NCI-H1417 treated with DMSO at 0.1 percent for 48 hours (cell line): ENCODE results near the gene BRAT1.

Experiments used
- DNase-seq: peaks from one replicate; lab custom pipeline; 2025; lab: John Stamatoyannopoulos, UW

The BRAT1 gene

GRCh38 chr7:2523461-2523936 is 31.8 kb downstream of the BRAT1 start:
- DNase-seq, result peak; percentile 65

DNA sequence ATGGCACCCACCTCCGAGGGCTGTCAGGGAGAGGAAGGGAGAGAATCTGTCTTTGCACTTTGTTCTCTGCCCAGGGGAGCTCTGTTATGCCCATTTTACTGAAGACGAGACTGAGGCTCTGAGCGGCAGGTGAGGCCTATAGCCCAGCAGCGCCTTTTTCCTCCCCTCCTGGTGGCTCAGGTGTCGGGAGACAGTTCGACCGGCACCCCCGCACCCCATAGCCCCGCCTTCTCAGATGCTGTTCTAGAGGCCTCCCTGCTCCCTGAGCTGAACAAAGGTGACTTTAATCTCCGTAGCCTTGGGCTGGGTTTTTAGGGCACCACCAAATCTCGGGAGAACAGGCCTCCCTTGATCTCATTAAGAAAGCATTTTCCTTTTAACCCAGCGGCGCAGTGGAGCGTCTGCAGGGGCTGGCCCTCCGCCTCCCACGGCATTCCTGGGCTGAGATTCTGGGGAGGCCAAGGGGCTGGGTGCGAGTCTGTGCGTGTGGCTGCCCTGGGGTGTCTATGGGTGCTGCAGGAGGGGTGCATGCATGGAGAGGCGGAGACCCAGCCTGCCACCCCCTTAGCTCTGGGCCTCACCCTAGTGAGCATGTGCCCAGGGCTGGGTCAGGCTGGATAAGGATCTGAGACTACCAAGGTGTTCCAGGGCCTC is 32.4 kb downstream of the BRAT1 start:
- DNase-seq, result no peak

- DNase-seq, result no peak
Measured at GRCh38 chr7:2521952-2522591, 33.3 kb downstream of the BRAT1 start.

DNA sequence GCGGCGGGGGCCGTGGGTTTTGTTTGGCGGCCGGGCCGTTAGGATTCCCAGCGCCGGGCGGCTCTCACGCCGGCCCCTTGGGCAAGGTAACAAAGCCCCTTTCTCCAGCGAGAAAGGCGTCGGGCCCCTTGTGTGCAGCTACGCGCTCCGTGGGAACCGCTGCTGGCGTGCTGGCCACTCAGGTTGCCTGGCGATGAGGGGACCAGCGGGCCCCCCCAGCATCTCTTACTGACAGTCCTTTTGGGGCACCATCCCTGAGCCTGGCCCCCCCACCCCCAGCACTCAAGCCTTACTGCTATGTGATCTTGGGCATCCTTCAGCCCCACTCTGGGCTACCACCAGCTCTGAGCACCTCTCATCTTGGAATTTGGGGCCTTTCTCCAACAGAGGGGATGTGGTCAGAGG is 34.0 kb downstream of the BRAT1 start:
- DNase-seq, result no peak

DNA sequence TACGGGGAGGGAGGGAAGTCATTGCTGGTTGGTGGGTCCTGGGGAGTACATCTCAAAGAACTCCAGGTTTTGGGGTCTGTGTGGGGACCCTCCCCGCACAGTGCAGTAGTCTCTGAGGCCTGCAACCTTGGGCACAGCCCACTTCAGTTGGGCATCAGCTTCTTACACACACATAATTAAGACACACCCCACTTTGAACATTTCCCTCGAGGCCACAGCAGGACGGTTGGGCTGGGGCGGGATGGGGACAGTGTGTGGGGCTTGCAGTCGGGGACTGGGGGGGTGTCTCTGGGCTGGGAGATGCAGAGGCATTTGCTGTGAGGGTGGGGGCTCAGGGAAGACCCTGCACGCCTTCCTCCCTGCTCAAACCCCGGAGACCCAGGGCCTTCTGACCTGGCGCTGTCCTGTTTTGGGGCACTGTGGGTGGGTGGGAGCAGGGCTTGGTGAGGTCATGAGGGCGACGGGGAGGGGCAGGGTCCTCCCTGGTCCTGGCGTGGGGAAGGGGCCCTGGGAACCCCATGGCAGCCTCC is 34.5 kb downstream of the BRAT1 start:
- no peak for DNase-seq

- no peak for DNase-seq
Measured at GRCh38 chr7:2520131-2520760, 35.1 kb downstream of the BRAT1 start.

DNA sequence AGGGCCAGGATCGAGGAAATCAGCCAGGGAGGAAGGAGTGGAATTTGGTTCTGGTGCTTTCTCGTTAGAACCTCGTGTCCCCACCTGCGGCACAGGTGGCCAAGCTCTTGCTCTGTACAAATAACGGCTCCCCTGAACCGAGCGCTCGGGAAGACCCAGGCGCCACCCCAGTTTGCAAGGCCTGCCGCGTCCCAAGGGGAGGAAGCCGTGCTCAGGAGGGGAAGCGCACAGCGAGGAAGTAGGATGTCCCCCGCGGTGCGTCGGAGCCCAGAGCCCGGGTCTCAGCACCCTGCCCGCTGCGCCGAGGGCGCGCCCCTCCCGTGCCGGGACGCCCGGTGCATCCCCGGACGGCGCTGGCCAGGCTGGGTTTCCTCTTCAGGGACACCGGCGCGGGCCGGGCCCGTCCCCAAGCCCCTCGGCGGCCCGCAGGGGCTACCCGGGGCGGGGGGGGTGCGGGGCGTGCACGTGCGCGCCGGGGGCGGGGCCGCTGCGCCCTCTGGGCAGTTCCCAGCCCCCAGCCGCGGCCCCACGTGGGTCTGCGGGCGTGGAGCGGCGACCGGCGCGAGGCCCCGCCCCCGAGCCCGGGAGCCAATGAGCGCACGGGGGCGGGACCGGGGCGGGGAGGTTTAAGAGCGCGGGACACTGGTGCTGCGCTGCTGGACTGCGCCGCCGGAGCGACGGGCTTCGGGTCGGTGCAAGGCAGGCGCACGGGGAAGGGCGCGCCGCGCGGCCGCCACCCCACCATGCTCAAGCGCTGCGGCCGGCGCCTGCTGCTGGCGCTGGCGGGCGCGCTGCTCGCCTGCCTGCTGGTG is 36.0 kb downstream of the BRAT1 start, which contains the start of gene LFNG:
Gene LFNG, plus strand, starts transcription at position 656 of the 812 bp plus-strand sequence. Its CDS starts 88 bp downstream, at position 744.
- DNase-seq, result peak; percentile 64

- DNase-seq, result no peak
Measured at GRCh38 chr7:2518737-2519118, 36.6 kb downstream of the BRAT1 start.

- DNase-seq, result no peak
Measured at GRCh38 chr7:2517678-2518507, 37.4 kb downstream of the BRAT1 start.

GRCh38 chr7:2517026-2517425 is 38.3 kb downstream of the BRAT1 start:
- DNase-seq, result no peak

DNA sequence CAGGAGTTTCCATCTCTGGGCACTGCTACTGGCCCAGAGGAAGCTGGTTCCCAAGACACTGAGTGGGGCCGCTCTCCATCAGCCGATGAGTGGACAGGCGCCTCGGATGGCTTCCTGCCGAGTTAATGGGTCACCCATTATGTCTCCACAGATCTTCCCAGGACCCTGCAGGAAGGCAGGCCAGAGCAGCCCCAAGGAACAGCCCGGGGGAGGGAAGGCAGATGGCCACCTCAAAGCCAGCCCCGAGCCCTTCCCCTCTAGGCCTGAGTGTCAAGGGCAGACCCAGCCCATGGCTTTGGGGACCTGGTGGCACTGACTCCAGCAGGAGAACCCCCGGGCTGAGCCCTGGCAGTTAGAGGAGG is 39.1 kb downstream of the BRAT1 start:
- no peak for DNase-seq

- DNase-seq, result no peak
Measured at GRCh38 chr7:2515424-2516193, 39.7 kb downstream of the BRAT1 start.

GRCh38 chr7:2514473-2515423 is 40.6 kb downstream of the BRAT1 start:
- DNase-seq, result no peak

- no peak for DNase-seq
Measured at GRCh38 chr7:2513702-2514101, 41.6 kb downstream of the BRAT1 start.

GRCh38 chr7:2512713-2513112 is 42.6 kb downstream of the BRAT1 start:
- no peak for DNase-seq

DNA sequence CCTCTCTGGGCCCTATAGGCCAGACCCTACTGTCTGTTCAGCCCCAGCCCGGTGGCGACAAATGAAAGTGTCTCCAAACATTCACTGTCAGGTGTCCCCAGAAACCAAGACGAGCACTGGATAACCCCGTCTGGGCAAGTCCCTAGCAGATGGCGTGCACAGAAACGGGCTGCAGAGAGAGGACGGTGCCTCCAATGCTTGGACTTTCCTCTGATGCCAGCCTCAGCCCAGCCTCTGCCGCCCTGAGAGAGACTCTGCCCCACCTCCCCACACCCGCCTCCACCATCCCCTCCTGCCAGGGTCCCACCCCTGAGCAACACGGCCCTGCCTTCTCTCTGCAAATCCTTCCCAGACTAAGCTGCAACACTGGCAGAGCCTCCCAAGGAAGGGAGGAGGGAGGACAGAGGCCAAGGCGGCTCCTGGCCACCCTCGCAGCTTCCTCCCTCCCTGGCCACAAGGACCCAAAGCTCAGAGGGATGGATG is 43.1 kb downstream of the BRAT1 start:
- DNase-seq, result no peak

DNA sequence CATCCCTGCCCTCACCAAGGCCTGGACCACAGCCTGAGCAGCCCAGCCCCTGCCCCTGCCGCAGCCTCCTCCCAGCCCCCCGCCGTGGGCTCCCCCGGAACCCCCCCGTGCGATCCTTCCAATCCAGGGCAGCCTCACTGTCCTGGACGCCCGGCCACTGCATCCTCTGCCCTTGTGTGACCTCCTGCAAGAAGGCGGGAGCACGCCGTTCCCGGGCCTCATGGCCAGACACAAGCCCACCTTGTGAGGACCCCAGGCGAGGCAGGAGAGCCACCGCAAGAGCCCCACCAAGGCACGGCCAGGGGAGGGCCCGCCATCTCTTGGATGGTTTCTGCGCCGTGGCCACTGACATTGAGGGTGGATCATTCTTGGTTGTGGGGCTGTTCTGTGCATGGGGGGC is 43.6 kb downstream of the BRAT1 start:
- DNase-seq, result no peak

DNA sequence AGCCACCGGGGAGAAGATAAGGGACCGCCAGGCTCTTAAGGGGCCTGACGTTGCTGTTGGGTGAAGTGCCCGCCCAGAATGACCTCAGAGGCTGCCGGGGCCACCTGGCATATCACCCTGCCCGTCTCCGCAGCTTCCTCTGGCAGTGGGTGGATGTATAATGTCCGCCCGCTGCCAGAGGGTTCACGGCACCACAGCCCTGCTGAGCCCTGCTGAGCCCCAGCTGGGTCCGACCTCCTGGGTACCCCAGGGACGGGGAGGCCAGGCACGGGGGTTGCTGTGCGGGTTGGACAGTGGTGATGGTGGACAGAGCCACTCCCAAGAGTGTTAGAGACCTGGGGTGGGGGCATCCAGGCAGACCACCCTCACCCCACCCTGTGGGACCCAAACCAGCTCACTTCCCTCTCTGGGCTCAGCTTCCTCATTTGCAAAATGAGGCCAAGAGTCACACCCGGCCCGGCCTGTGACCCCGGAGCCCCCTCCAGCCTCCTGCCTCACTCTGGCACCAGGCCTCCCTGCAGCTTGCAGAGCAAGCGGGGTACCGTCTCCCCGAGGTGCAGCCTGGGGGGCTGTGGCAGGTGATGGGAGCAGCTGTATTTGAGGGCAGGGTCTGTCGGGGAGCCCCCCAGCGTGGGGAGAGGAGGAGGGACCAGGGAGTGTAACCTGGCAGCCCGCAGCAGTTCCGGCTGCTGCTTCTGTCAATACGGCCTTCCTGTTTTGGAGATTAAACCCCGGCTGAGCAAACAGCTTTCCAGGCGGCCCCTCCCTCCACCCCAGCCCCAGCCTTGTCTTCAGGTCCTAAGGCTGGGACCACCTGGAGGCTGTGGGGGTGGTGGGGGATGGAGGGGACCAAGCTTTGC is 44.2 kb downstream of the BRAT1 start:
- DNase-seq, result peak; percentile 63
